ENCODE data around the gene DCLK3.

DNA sequence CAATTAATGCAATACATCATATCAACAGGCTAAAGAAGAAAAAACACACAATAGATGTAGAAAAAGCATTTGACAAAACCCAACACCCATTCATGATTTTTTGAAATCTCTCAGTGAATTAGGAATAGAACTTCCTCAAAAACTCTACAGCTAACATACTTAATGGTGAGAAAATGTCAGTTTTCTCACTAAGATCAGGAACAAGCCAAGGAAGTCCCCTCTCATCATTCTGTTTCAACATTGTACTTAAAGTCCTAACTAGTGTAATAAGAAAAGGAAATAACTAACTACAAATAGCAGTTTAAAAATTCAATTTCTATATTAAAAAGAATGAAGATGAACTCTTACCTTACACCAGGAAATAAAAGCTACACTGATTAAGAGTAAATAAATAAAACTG lies 77.8 kb downstream of the DCLK3 start:
- TF ChIP-seq, protein P1, sequence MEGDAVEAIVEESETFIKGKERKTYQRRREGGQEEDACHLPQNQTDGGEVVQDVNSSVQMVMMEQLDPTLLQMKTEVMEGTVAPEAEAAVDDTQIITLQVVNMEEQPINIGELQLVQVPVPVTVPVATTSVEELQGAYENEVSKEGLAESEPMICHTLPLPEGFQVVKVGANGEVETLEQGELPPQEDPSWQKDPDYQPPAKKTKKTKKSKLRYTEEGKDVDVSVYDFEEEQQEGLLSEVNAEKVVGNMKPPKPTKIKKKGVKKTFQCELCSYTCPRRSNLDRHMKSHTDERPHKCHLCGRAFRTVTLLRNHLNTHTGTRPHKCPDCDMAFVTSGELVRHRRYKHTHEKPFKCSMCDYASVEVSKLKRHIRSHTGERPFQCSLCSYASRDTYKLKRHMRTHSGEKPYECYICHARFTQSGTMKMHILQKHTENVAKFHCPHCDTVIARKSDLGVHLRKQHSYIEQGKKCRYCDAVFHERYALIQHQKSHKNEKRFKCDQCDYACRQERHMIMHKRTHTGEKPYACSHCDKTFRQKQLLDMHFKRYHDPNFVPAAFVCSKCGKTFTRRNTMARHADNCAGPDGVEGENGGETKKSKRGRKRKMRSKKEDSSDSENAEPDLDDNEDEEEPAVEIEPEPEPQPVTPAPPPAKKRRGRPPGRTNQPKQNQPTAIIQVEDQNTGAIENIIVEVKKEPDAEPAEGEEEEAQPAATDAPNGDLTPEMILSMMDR (conservative IDR thresholded peaks at IDR 0.05 in 1 of 2, IDR thresholded peaks at IDR 0.05 in 1 of 2; ENCODE audit: low read depth in 1 of 2, low read length in 2 of 2): no peak
- no peak for TF ChIP-seq EZH2 (IDR thresholded peaks at IDR 0.05; ENCODE audit: low read length, missing control alignments)

Data from fibroblast of lung (primary cell).